Kidney epithelial cell (primary cell): ENCODE measurements around the gene MCTP1. TPM values are rescaled to one million over a fixed set of nuclear protein-coding genes. Genes with fewer than 3 reads are reported as not detected.

Experiments used
- DNase-seq: peaks from one replicate; pipeline ENCODE4 v3.0.0-alpha.2; 2010; ENCODE audit warnings: low read depth
- H3K27me3 ChIP-seq: 2 replicates; pipeline ENCODE4 v1.6.0; 2011; ENCODE audit warnings: low read length; ENCODE audit not compliant: control insufficient read depth, insufficient read depth
- H3K36me3 ChIP-seq: 2 replicates; pipeline ENCODE4 v1.5.1; 2011; ENCODE audit warnings: low read length; ENCODE audit not compliant: control insufficient read depth, insufficient read depth
- H3K4me3 ChIP-seq: 2 replicates; pipeline ENCODE4 v1.5.1; 2011; ENCODE audit warnings: low read depth, mild to moderate bottlenecking, control low read depth, low read length
- CTCF ChIP-seq: IDR thresholded peaks from 2 replicates; pipeline ENCODE4 v1.5.1; 2011; ENCODE audit warnings: mild to moderate bottlenecking, moderate library complexity, low read length, control low read depth, inconsistent platforms; ENCODE audit not compliant: insufficient read depth, poor library complexity, severe bottlenecking
- total RNA-seq: library from RNA; depleted of rRNA; stranded (reverse); fragments of >200 nt; gene quantifications from 2 replicates; pipeline ENCODE4 v1.2.3, GENCODE V29; 2015

The MCTP1 gene
- total RNA-seq, 1 donor from 2014 or later, result 12.9 TPM

DNA sequence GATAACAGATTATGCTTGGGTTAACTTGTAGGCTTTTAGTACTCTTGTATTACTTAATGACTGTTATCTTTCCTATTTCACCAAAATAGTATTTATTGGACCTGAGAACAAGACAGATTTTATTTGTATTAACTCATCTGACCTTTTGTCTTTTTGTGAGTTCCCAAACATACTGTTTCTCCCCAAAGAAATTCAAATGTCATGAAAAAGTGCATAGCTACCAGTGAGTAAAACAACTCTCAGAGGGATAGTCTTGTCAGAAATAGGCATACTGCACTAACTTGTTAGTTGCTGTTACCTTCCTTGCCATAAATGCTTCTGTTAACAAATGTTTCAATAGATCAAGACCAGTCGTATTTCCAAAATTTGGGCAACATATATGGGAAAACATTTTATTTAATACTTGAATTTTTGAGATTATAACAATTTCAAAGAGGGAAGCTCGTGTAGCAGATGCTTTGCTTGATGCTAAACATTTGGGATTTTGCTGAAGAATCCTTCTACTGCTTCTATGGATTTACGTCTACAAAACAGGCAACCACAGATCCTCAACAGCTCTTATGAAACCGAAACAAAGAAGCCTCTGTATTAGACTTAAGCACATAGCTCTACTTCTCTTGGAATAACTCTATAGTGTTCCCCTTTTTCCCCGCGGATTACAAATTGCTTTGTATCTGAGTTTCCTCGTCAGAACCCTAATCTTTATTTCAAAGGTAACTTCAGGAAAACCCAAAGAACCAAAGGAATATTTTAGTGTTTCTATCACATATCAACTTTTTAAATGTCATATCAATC lies 248.8 kb downstream of the MCTP1 start:
- no peaks in the 10 kb centered on the region for H3K36me3 ChIP-seq
- TF ChIP-seq CTCF, result no peak
- no peak overlapping the region for H3K4me3 ChIP-seq
- DNase-seq, result no peak
- no peaks in the 10 kb centered on the region for H3K27me3 ChIP-seq

GRCh38 chr5:95032801-95033200 lies 252.1 kb downstream of the MCTP1 start:
- Histone ChIP-seq H3K4me3 (no peak overlapping the region), H3K36me3 (no peaks in the 10 kb centered on the region), H3K27me3 (no peaks in the 10 kb centered on the region)
- TF ChIP-seq CTCF, result no peak
- DNase-seq, result no peak

- TF ChIP-seq CTCF, result no peak
- H3K27me3 ChIP-seq, result no peaks in the 10 kb centered on the region
- no peak for DNase-seq
- H3K36me3 ChIP-seq, result no peaks in the 10 kb centered on the region
- no peak overlapping the region for H3K4me3 ChIP-seq
Observed at GRCh38 chr5:95029569-95030366, 255.1 kb downstream of the MCTP1 start.

GRCh38 chr5:95027775-95028174 lies 257.1 kb downstream of the MCTP1 start:
- no peak for DNase-seq
- H3K27me3 ChIP-seq, result no peaks in the 10 kb centered on the region
- H3K36me3 ChIP-seq, result no peaks in the 10 kb centered on the region
- TF ChIP-seq CTCF, result no peak
- no peak overlapping the region for H3K4me3 ChIP-seq

DNA sequence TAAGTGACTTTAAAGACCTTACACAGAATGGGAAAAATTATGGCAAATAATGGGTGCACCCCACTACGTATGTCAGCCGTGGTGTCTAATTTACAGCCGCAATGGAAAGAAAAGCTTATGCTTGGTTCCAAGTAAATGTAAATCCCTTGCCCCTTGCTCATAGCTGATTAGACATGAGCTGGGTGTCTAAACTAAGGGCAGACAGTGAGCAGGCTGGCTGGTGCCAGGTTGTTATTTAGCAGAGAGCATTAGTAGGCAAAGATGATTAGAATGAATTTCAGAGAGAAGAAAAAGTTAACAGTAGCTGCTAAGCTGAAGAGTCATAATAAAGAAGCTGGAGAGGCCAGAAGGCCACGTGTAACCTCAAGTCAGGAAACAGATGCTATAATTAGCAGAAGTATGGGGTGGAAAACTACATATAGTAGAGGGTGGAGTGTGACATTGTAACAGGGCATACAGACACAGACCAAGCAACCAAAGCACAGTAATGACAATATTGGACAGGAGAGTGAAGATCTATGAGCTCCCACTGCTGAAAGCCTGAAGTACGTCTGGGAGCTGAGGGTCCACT lies 257.7 kb downstream of the MCTP1 start:
- no peaks in the 10 kb centered on the region for H3K36me3 ChIP-seq
- DNase-seq, result no peak
- no peaks in the 10 kb centered on the region for H3K27me3 ChIP-seq
- TF ChIP-seq CTCF, result no peak
- no peak overlapping the region for H3K4me3 ChIP-seq
